Retina (tissue), 1 donor: ENCODE data around the gene NPIPA7.
A peak's percentile ranks its signal among the peaks of the same experiment; 100 is the strongest.
"Not testable (repeated sequence)": the region's sequence is repeated elsewhere in the genome, so short reads cannot be mapped to it uniquely, and the experiment has no call there.

ENCODE experiments used
- DNase-seq: peaks from one replicate; pipeline ENCODE4 v3.0.0-alpha.2; 2016

Gene NPIPA7

DNA sequence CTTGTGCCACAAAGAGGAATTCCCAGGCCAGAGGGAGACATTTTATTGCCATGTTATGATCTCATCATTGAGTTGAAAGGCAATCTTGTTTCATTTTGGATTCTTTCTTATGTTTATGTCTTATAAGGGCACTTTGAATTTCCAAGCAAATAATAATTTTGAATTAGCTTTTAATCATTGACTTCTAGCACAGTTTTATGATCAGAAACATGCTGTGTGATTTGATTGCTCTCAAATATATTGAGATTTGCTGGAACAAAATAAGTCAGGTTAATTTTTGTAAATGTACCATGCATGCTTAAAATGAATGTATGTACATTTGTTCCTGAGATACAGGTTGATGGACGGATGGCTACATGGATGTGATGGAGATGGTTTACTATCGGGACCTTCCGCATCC is at the start of gene NPIPA7:
Gene NPIPA7, plus strand, starts transcription at position 301 of the 400 bp plus-strand sequence. CDS start 105 bp downstream, outside the sequence.
- DNase-seq, result not testable (repeated sequence)

GRCh38 chr16:16331466-16331865 is 47.5 kb upstream of the NPIPA7 start:
- not testable (repeated sequence) for DNase-seq

DNA sequence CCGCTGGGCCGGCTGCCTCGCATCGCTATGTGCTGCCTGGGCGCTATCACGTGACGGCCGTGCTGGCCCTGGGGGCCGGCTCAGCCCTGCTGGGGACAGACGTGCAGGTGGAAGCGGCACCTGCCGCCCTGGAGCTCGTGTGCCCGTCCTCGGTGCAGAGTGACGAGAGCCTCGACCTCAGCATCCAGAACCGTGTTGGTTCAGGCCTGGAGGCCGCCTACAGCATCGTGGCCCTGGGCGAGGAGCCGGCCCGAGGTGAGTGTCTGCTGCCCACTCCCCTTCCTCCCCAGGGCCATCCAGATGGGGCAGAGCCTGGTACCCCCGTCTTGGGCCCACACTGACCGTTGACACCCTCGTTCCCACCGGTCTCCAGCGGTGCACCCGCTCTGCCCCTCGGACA is 21.4 kb upstream of the NPIPA7 start:
- not testable (repeated sequence) for DNase-seq

GRCh38 chr16:16358539-16359240 is 20.2 kb upstream of the NPIPA7 start:
- not testable (repeated sequence) for DNase-seq

DNA sequence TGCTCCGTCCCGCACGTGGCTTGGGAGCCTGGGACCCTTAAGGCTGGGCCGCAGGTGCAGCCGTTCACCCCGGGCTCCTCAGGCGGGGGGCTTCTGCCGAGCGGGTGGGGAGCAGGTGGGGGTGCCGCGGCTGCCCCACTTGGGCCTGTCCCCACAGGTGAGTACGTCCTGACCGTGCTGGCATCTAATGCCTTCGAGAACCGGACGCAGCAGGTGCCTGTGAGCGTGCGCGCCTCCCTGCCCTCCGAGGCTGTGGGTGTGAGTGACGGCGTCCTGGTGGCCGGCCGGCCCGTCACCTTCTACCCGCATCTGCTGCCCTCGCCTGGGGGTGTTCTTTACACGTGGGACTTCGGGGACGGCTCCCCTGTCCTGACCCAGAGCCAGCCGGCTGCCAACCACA is 15.3 kb upstream of the NPIPA7 start:
- DNase-seq, result not testable (repeated sequence)

- not testable (repeated sequence) for DNase-seq
These were observed 14.8 kb upstream of the NPIPA7 start for GRCh38 chr16:16364100-16364499.

DNA sequence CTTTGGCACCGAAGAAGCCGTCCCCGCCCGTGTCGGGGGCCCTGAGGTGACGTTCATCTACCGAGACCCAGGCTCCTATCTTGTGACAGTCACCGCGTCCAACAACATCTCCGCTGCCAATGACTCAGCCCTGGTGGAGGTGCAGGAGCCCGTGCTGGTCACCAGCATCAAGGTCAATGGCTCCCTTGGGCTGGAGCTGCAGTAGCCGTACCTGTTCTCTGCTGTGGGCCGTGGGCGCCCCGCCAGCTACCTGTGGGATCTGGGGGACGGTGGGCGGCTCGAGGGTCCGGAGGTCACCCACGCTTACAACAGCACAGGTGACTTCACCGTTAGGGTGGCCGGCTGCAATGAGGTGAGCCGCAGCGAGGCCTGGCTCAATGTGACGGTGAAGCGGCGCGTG is 14.2 kb upstream of the NPIPA7 start:
- not testable (repeated sequence) for DNase-seq

GRCh38 chr16:16365319-16365718 is 13.6 kb upstream of the NPIPA7 start:
- not testable (repeated sequence) for DNase-seq

DNA sequence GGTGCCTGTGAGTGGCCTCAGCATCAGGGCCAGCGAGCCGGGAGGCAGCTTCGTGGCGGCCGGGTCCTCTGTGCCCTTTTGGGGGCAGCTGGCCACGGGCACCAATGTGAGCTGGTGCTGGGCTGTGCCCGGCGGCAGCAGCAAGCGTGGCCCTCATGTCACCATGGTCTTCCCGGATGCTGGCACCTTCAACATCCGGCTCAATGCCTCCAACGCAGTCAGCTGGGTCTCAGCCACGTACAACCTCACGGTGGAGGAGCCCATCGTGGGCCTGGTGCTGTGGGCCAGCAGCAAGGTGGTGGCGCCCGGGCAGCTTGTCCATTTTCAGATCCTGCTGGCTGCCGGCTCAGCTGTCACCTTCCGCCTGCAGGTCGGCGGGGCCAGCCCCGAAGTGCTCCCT is 13.1 kb upstream of the NPIPA7 start:
- not testable (repeated sequence) for DNase-seq

GRCh38 chr16:16366552-16367284 is 12.2 kb upstream of the NPIPA7 start:
- DNase-seq, result not testable (repeated sequence)

- not testable (repeated sequence) for DNase-seq
These were observed 11.7 kb upstream of the NPIPA7 start for GRCh38 chr16:16367285-16367628.

- DNase-seq, result peak; percentile 2
These were observed 9.7 kb upstream of the NPIPA7 start for GRCh38 chr16:16369081-16369856.

- DNase-seq, result not testable (repeated sequence)
These were observed 7.7 kb upstream of the NPIPA7 start for GRCh38 chr16:16371136-16371735.

GRCh38 chr16:16374192-16374591 is 4.7 kb upstream of the NPIPA7 start:
- not testable (repeated sequence) for DNase-seq

GRCh38 chr16:16399685-16400084 is 20.7 kb downstream of the NPIPA7 start:
- DNase-seq, result not testable (repeated sequence)

DNA sequence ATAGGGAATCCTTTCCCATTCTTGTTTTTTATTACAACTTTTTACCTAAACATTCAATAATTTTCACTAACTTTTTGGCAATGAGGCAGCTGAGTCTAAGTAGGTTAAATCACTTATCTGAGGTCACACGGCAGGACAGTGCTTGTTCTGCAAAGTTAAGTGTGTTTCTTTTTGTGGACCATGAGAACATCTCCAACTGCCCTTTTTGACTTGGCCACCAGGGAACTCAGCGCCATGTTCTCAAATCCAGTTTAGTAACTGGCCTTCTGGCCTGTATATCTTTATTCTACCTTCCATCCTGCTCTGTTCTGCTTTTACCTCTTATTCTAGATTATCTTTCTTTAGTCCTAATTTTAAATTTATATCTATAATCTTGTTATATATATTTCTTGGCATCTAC is 23.4 kb downstream of the NPIPA7 start:
- DNase-seq, result not testable (repeated sequence)

GRCh38 chr16:16404283-16404682 is 25.3 kb downstream of the NPIPA7 start:
- not testable (repeated sequence) for DNase-seq

DNA sequence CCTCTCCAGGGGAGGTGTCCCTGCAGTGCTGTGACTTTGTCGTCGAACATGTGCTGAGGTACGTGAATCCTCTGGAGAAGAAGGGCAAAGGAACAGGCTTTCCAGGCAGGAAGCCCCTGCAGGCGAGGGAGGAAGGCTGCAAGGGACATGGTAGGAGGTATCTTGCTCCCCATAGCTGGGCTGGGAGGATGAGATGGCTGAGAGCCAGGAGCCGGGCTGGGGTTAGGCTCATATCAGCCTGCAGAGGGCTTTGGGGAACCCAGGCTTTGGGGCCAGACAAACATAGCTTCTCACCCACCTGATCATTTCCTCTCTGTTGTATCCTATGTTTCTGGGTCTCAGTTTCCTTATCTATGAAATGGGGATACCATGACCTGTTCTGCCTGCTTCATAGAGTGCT is 26.5 kb downstream of the NPIPA7 start:
- DNase-seq, result not testable (repeated sequence)

DNA sequence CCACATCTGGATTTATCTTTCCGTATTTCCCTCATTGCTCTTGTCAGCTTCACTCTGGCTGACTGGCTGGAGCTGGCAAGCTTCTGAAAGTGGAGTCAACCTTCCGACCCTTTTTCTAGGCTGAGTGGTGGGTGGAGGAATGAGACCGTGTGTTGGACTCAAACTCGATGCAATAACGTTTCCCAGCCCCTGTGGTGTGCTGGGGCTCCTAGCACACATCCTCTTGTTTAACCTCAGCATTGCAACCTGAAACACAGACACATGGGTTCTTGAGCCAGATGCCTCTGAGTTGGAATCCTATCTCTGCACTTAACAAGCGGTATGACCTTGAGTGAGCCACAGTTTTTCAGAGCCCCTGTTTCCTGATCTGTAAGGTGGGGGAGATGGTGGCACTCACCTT is 29.5 kb downstream of the NPIPA7 start:
- DNase-seq, result not testable (repeated sequence)

GRCh38 chr16:16413773-16414172 is 34.8 kb downstream of the NPIPA7 start:
- not testable (repeated sequence) for DNase-seq

- not testable (repeated sequence) for DNase-seq
These were observed 38.1 kb downstream of the NPIPA7 start for GRCh38 chr16:16417071-16417470.

DNA sequence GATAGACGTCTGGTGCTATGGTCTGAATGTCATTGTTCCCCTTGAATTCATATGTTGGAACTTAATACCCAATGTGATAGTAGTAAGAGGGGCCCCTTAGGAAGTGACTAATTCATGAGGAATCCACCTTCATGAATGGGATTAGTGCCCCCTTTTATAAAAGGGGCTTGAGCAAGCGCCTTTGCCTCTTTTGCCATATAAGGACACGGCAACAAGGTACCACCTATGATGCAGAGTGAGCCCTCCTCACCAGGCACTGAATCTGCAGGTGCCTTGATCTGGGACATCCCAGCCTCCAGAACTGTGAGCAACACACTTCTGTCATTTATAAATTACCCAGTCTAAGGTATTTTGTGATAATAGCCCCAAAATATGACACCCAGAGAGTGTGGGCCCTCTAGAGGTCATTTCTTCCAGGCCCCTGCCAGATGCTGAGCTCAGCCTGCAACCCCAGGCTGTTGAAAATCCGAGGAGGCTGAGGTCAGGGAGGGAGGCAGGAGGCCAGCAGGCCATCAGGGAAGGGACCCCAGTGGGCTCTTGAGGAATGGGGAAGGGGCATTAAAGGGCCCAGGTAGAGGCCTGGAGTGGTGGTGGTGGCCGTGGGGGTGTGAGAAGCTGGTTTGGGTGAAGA is 39.1 kb downstream of the NPIPA7 start:
- not testable (repeated sequence) for DNase-seq
